Mammary epithelial cell (primary cell): ENCODE data around the gene FARP1.

Source experiments
- CTCF ChIP-seq, 2 donors: IDR thresholded peaks in 1 of 2; conservative IDR thresholded peaks in 1 of 2; 2 replicates each; pipeline ENCODE4 v1.5.1; 2011 to 2012; ENCODE audit warnings: inconsistent platforms in 2 of 2, low read length in 2 of 2, mild to moderate bottlenecking in 2 of 2, control low read depth in 1 of 2, low read depth in 1 of 2; ENCODE audit not compliant: insufficient read depth in 1 of 2; ENCODE audit errors: extremely low read depth in 1 of 2
- EZH2 ChIP-seq: IDR thresholded peaks from 2 replicates; pipeline ENCODE4 v1.6.1; 2012; ENCODE audit warnings: low read length, inconsistent platforms, borderline replicate concordance

GRCh38 chr13:98490195-98490836 lies 347.4 kb downstream of the FARP1 start:
- TF ChIP-seq CTCF (conservative IDR thresholded peaks at IDR 0.05 in 1 of 2, IDR thresholded peaks at IDR 0.05 in 1 of 2; ENCODE audit: extremely low read depth in 1 of 2, insufficient read depth in 1 of 2, low read depth in 1 of 2, low read length in 2 of 2) (no peak), EZH2 (no peak)
